GDM1 (cell line): ENCODE measurements around the gene ZNF44.

Source experiments
- DNase-seq: peaks from one replicate; lab custom pipeline; 2025; lab: John Stamatoyannopoulos, UW

ZNF44 gene

DNA sequence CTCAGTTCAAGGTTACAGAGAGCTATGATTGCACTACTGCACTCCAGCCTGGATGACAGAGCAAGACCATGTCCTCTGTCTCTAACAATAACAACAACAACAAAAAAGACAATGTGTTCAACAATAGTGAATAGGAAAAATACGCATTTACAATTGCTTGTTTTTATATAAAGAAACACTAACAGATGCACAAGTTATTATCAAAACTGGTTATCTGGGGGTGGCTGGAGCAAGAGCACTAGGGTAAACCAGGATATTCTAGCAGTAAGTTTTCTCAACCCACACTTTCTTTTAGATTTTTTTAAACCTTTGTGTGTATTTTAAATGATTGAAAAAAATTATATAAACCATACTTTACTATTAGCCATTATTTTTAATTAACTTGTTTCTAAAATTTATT is 33.1 kb downstream of the ZNF44 start:
- no peak for DNase-seq

DNA sequence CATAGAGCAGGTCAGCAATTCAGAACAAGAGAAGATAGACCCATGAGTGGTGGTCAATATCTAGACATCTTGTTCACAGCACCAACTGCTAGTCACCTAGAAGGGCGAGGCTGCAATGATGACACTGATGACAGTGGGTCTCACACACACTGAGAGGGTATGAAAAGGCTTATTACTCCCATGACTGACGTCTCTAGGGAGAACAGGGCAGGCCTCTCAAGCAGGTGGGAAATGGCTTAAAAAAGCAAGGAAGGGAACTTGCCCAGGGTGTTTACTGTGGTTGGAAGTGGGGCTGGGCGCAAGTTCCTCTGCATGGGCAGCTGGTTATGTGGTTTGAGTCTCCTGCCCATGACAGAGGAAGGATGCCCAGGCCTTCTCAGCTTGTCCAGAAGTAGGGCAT is 33.8 kb downstream of the ZNF44 start:
- DNase-seq, result no peak

DNA sequence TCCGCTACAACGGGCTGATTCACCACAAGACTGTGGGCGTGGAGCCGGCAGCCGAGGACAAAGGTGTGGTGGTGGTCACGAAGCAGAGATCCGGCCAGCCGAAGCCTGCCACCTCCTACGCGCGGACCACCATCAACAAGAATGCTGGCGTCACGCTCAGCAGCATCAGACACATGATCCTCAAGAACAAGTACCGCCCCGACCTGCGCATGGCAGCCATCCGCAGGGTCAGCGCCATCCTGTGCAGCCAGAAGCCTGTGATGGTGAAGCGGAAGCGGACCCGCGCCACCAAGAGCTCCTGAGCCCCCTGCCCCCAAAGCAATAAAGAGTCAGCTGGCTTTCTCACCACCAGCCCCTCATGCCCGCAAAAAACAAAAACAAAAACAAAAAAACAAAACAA is 34.4 kb downstream of the ZNF44 start:
- DNase-seq, result no peak

DNA sequence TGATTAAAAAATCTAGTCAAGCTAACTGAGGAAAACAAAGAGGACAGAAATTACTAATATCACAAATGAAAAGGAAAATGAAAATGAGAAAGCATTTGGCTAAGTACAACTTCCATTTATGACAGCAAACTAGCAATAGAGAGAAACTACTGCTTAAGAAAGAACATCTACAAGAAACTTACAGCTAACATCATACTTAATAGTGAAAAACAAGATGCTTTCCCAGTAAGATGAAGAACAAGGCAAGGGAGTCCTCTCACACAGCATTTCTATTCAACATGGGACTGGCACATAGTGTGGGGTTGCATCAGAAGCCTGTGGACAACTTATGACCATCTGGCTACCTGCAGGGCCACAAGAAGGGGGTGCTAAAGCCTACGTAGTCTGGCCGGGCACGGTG is 39.3 kb downstream of the ZNF44 start:
- DNase-seq, result no peak

DNA sequence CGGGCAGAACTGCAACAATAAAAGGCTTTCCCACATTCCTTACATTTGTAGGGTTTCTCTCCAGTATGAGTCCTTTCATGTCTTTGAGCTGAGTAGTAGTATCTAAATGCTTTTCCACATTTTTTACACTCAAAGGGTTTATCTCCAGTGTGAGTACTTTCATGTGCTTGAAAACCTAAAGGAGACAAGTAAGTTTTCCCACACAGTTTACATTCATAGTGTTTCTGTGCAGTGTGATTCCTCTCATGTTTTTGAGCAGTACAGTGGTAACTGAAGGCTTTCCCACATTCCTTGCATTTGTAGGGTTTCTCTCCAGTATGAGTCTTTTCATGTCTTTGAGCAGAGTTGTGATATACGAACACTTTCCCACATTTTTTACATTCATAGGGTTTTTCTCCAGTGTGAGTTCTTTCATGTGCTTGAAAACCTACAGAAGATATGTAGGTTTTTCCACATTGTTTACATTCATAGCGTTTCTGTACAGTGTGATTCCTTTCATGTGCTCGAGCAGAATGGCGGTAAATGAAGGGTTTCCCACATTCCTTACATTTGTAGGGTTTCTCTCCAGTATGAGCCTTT is 47.0 kb downstream of the ZNF44 start:
- DNase-seq, result no peak

DNA sequence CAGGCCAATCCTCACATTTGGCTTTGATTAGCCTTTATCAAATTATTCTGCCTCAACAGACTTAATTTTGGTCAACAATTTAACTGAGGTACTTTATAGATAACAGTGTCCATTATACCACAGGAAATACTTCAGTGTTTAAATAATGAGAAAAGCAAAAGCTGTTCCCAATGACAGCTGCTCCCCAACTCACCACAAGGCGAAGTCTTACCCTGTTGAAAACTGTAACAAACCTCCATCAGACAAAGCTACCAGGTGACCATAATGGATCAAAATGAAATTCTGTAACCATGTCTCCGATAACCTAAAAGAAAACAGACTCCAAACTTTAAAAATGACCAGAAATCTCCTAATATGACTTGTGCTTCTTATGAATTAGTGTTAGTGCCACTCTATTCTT is 50.3 kb downstream of the ZNF44 start:
- no peak for DNase-seq

DNA sequence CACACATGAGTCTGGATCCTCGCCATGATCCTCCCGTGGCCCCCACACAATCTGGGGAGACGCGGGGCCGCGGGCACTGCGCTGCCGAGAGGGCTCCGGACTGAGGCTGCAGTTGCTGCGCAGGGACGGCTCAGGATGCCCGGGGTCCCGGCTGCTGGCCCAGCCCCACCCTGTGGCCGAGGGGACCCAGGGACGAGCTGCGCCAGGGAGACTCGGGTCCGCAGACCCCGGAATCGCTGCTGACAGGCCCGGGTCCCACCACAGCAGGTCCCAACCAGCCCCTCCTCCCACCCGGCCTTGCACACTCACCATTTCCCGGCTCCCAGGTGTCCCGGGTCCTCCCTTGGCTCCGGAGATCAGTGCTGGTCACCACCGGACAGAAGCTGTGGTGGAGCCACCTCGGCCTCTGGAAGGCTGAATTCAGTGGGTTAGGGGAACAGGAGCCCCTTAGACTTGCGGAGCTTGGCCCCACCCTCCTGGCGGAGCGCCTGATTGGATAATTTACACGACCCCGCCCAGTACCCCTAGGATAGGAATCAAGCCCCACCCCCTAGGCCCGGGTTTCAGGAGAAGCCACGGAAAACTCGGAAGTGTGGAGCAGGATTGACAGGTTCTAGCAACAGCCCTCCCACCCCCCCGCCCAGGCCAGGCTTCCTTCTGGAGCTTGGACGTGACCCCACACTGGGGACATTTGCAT is 57.4 kb downstream of the ZNF44 start:
- no peak for DNase-seq

DNA sequence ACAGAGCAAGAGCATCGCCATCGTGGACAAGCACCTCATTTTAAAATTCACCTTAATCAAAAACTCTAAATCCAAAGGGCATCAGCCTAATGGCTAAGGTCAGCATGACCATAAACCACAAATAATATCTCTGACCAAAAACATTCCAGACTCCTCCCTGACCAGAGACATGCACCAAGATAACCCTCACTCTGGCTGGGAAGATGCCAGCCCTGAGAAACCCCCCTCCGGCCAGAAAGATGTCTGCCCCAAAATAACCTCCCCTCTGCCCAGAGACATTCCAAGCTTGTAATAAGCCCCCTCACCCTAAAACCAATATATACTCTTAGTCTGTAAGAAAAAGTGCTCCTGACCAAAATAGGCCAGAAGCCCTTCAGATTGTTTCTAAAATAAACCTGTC is 61.7 kb downstream of the ZNF44 start:
- no peak for DNase-seq

DNA sequence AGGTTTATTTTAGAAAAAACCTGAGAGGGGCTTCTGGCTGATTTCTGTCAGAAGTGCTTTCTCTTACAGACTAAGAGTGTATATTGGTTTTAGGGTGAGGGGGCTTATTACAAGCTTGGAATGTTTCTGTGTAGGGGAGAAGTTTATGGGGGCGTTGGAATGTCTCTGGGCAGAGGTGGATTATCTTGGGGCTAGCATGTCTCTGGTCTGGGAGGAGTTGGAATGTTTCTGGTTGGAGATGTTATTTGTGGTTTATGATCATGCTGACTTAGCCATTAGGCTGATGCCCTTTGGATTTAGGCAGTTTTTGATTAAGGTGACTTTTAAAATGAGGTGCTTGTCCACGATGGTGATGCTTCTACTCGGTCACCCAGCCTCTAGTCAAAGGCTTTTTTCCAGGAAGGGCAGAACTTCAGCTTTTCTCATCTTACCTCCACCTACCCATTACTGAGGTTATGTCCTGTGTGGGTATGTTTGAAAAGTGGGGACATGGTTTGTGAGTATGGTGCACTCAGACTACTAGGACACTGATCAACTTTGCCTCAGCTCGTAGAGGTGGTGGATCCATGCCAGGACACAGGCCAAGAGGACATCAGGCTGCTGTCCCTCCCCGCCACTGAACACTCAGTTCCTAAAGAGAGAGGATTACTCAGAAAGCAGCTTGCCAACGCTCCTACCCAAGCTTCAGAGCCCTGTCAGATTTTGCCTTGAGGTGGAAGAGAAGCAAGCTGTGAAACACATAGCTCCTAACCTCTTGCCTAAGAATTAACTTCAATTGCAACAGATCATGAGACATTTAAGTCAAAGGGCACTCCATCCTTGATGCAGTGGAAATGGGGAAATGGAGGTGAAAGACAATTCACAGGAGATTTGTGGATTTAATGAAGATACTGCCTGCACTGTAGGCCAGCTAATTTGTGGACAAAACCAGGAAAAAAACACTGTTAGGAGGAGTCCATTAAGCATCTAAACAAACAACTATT is 63.6 kb downstream of the ZNF44 start:
- no peak for DNase-seq

DNA sequence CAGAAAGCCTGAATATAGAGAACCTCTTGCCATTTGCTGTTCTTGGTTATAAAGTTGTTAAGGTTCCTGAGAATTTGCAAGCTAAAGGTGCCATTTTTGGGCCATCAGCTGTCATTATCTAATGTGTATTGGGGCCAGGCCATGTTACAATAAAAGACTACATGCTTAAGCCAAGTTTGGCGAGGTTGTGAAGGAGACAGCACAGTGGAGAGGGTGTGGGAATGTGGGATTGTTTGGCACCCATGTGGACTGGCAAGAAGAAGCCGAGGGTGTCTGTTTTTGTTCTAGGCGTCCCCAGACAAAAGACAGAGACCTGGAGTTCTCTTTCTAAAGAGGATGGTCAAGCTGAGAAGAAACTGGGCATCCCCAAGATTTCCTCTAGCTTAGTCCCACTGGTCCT is 64.7 kb downstream of the ZNF44 start:
- no peak for DNase-seq

DNA sequence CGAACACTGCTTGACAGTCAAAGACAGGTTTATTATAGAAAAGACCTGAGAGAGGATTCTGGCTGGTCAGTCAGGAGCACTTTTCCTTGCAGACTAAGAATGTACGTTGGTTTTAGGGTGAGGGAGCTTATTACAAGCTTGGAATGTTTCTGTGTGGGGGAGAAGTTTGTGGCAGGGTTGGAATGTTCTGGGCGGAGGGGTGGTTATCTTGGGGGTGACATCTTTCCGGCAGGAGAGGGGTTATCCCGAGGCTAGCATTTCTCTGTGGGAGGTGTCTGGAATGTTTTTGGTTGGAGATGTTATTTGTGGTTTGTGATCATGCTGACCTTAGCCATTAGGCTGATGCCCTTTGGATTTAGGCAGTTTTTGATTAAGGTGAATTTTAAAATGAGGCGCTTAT is 70.0 kb downstream of the ZNF44 start:
- no peak for DNase-seq

DNA sequence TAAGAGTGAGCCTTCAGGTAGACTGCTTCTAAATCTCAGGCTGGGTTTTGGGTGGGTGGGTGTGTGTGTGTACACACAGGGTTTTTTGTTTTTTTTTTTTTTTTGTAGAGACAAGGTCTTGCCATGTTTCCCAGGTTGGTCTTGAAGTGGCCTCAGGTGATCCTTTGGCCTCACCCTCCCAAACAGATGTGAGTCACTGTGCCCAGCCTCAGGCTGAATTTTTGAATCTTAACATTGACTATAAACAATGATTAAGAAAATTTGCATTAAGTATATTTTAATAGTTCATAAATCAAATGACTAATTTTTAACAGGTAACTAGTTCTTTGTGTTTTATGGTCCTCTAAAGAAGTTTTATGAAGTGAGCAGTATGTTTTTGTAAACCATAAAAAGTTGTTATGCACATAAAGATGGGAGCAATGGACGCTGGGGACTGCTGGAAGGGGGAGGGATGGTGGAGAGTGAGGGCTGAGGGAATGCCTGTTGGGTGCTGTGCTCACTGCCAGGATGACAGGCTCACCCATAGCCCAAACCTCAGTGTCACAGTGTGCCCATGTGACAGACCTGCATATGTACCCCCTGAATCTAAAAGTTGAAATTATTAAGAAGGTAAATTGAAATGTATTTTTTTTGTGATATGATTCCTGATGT is 71.6 kb downstream of the ZNF44 start:
- no peak for DNase-seq
